Measurements from ENCODE around the gene ANXA10. TPM values are rescaled to one million over a fixed set of nuclear protein-coding genes. Genes with fewer than 3 reads are reported as not detected.
"Not testable (repeated sequence)": the region's sequence is repeated elsewhere in the genome, so short reads cannot be mapped to it uniquely, and the experiment has no call there.

The ANXA10 gene, protein sequence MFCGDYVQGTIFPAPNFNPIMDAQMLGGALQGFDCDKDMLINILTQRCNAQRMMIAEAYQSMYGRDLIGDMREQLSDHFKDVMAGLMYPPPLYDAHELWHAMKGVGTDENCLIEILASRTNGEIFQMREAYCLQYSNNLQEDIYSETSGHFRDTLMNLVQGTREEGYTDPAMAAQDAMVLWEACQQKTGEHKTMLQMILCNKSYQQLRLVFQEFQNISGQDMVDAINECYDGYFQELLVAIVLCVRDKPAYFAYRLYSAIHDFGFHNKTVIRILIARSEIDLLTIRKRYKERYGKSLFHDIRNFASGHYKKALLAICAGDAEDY
- total RNA-seq (2014; rRNA removed; shearing (Covaris generic)) = 50.8 and 66.4 TPM in 2 replicates

GRCh38 chr4:168092176-168092712, at the start of gene ANXA10:
ANXA10 (plus strand) TSS chr4:168092537; CDS start chr4:168092701, 164 bp downstream.
- peak; percentile 64 for DNase-seq (ENCODE audit: low spot score)

- no peak for DNase-seq (ENCODE audit: low spot score)
Observed at GRCh38 chr4:168045354-168045753, 47.0 kb upstream of the ANXA10 start.

GRCh38 chr4:168050002-168050401, 42.3 kb upstream of the ANXA10 start:
- no peak for DNase-seq (ENCODE audit: low spot score)

GRCh38 chr4:168051526-168051925, 40.8 kb upstream of the ANXA10 start:
- no peak for DNase-seq (ENCODE audit: low spot score)

- no peak for DNase-seq (ENCODE audit: low spot score)
Observed at GRCh38 chr4:168057412-168057811, 34.9 kb upstream of the ANXA10 start.

GRCh38 chr4:168059251-168059650, 33.1 kb upstream of the ANXA10 start:
- DNase-seq (ENCODE audit: low spot score) = no peak

DNA sequence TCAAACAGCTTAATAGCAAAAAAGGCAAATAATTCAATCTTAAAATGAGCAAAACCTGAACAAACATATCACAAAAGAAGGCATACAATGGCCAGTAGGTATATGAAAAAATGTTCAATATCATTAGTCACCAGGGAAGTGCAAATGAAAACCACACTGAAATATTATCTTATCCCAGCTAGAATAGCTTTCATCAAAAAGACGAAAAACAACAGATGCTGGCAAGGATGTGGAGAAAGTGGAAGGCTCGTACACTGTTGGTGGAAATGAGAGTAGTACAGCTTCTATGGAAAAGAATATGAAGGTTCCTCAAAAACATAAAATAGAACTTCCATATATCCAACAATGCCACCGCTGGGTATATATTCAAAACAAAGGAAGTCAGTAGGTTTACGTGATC, 29.3 kb upstream of the ANXA10 start:
- DNase-seq (ENCODE audit: low spot score) = no peak

DNA sequence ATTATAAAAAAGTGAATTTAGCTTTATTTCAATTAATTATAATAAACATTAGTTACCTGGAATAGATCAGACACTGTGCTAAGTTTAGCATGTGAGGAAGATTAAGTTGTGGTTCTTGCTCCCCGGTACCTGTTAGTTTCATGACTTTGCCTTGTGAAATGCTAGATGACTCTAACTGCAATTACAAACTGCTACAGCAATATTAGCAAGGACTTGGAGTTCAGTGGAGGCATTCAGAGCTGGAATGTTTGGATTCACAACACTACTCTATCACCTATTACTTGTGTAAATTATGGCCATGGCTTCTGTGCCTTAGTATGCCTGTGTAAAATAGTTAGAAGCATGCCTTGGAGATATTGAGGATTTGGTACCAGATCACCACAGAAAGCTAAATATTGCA, 21.4 kb upstream of the ANXA10 start:
- no peak for DNase-seq (ENCODE audit: low spot score)

DNA sequence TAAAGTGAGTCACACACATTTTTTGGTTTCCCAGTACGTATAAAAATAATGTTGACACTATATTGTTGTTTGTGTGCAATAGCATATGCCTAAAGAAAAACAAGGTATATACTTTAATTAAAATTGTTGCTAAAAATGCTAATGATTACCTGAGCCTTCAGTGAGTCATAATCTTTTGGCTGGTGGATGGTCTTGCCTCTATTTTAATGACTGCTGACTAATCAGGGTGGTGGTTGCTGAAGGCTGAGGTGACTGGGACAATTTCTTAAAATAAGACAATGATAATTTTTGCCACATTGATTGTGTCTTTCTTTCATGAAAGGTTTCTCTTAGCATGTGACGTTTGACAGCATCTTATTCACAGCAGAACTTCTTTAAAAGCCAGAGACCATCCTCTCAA, 21.0 kb upstream of the ANXA10 start:
- DNase-seq (ENCODE audit: low spot score) = no peak

DNA sequence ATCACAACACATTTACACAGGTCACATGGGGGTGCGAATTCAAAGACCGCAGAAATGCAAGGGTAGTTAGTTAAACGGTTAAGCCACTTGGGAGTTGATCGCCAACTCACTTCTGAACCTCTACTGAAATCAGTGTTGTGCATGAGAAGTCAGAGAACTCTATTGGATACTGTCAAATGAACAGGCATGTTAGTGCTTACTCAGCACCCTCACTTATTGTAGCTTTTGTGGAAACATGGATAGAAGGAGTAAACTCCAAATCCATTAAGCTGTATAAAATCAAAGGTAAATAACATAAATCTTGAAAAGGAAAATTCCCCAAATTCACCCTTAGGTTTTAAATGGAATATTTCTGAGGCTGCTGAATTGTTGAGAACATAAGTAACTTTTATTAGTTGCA, 17.5 kb upstream of the ANXA10 start:
- DNase-seq (ENCODE audit: low spot score) = no peak

DNA sequence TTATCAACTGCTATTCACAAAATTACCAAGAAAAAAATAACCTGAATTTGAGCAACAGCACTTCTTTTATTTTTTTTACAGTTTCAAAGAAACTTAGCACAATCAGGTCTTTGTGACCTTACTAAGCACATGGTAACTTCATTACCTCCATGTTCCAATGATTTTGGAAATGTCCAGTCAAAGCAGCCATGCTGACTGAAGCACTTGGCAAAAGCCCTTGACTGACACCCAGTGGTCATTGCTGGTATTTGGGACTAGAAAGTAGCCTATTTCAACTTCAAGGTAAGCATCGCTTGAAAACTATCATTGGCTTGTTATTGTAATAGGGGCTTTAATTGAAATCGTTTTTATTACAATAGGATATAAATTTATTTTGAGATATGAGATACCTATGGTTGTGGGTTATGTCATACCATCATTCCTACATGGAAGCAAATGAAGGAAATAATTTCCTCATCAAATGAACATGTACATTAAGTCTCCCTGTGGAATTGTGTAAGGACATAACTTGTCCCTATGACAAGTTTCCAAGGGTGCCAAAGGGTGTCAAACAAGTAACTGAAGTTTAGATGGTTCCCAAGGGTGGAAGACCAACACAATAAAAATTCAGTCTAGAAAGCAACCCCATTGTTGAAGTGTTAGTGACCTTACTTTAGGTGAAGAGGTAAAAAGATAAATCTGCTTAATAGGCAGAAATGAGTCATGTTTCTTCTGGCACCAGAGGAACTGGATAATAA, 15.2 kb upstream of the ANXA10 start:
- DNase-seq (ENCODE audit: low spot score) = peak; percentile 81

DNA sequence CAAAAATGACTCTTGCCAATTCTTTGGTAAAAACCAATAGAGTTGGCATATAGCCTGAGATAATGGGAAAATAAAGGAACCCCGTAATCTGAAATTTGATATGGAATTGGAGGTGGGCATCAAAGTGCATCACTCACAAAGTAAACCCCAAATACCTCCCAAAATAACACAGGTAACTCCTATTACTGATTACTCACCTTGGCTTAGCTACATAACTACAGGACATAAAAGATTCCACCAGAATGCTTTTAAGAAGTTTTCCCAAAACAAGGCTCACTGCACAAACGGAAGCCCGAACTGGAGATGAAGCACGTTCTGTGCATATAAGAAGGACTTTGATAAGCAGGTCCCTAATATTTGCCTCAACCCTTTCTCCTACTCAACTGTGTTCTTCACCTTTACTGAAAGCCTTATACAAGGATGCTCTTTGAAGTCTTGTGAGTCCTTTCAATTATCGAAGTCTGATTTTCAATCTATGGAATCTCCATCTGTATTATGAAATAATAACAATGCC, 14.6 kb upstream of the ANXA10 start:
- no peak for DNase-seq (ENCODE audit: low spot score)

DNA sequence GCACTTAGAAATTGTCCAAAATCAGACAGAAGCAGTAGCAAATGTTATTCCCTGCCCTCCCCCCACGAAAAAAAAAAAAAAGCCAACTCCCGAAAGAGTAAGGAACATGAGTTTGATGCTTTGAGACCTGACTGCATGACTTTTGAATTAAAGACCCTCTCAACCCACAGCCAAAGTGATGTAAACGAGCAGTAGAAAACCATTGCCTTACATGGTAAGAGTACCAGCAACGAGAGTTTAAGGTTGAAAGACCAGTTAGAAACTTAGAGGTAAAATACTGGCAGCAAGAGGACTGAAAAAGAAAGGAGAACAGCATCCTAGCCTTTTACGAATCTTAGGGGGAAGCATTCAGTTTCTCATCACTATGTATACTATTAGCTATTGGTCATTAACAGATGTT, 10.0 kb upstream of the ANXA10 start:
- no peak for DNase-seq (ENCODE audit: low spot score)

- peak; percentile 39 for DNase-seq (ENCODE audit: low spot score)
Observed at GRCh38 chr4:168095776-168096406, 3.6 kb downstream of the ANXA10 start.

DNA sequence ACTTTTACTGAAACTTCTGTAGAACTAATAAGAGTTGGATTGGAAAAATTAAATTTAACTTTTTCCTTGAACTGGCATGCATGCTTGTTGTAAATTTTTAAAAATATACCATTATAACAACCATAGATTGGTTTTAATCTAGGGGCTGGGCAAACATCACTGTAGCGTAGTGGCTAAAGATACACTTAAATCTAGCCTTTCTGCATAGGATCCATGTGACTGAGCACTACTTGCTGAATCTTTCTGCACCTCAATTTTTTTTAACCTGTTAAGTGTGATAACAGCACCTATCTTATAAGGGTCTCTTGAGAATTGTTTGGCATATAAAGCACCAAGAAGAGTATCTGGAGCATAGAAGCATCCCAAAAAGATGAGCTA, 4.1 kb downstream of the ANXA10 start:
- DNase-seq (ENCODE audit: low spot score) = peak; percentile 8

- no peak for DNase-seq (ENCODE audit: low spot score)
Observed at GRCh38 chr4:168097161-168097560, 4.8 kb downstream of the ANXA10 start.

GRCh38 chr4:168098248-168098717, 5.9 kb downstream of the ANXA10 start:
- peak; percentile 69 for DNase-seq (ENCODE audit: low spot score)

- peak; percentile 39 for DNase-seq (ENCODE audit: low spot score)
Observed at GRCh38 chr4:168099195-168099594, 6.9 kb downstream of the ANXA10 start.

GRCh38 chr4:168101026-168101425, 8.7 kb downstream of the ANXA10 start:
- DNase-seq (ENCODE audit: low spot score) = no peak

- no peak for DNase-seq (ENCODE audit: low spot score)
Observed at GRCh38 chr4:168102403-168102802, 10.1 kb downstream of the ANXA10 start.

GRCh38 chr4:168109527-168109926, 17.2 kb downstream of the ANXA10 start:
- DNase-seq (ENCODE audit: low spot score) = no peak

DNA sequence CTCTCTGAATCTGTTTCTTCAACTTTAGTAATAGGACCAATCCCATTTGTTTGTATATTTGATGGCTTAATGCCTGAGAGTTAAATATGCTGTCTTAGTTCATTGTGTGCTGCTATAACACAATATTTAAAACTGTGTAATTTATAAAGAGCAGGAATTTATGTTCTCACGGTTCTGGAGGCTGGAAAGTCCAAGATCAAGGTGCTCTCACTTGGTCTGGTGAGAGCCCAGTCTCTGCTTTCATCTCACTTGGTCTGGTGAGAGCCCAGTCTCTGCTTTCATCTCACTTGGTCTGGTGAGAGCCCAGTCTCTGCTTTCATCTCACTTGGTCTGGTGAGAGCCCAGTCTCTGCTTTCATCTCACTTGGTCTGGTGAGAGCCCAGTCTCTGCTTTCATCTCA, 20.7 kb downstream of the ANXA10 start:
- DNase-seq (ENCODE audit: low spot score) = not testable (repeated sequence)
